Inflammatory macrophage (primary cell): ENCODE measurements around the gene GPR68.
"Not testable (repeated sequence)": the region's sequence is repeated elsewhere in the genome, so short reads cannot be mapped to it uniquely, and the experiment has no call there.

Source experiments
- DNase-seq, 2 donors: peaks; one replicate each; pipeline ENCODE4 v3.0.0-alpha.2; 2020 to 2022

The GPR68 gene

GRCh38 chr14:91187271-91187670 lies 57.2 kb downstream of the GPR68 start:
- DNase-seq, result no peak

GRCh38 chr14:91186515-91187066 lies 57.9 kb downstream of the GPR68 start:
- no peak for DNase-seq

GRCh38 chr14:91185721-91186120 lies 58.8 kb downstream of the GPR68 start:
- no peak for DNase-seq

GRCh38 chr14:91184559-91184958 lies 59.9 kb downstream of the GPR68 start:
- no peak for DNase-seq

GRCh38 chr14:91182753-91183152 lies 61.8 kb downstream of the GPR68 start:
- not testable (repeated sequence) for DNase-seq
